ENCODE measurements around the gene KLHL36. TPM values are rescaled to one million over a fixed set of nuclear protein-coding genes. Genes with fewer than 3 reads are reported as not detected.

KLHL36 gene
- total RNA-seq, 1 experiment from 2014 or later: 36.7 TPM

DNA sequence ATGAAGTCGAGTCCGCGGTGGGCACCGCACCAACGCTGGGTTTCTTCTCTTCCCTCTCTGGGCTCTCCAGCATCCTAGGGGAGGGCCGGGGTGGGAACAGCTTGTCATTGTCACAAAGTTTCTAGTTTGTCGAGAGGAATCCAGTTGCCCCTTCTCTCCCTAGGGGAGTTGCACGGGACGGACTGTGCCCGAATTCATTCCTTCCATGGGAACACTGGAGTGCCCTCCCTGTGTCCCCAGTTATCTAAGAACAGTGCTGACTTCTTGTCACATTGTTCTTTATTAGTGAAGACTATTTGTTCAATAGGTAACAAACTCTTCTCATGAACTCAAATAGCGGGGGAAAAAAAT is 1.2 kb downstream of the KLHL36 start:
- peaks cover 5% of the 10 kb centered on the region for H3K23me2 ChIP-seq (ENCODE audit: insufficient read length, low read depth, low read length, poor library complexity, severe bottlenecking)
- H2AFZ ChIP-seq (ENCODE audit: low read length): no peak overlapping the region
- no peak overlapping the region for H3K56ac ChIP-seq (ENCODE audit: insufficient read length, low read depth, low read length)
- H2BK120ac ChIP-seq (ENCODE audit: low read depth, low read length, poor library complexity, severe bottlenecking): no peak overlapping the region
- no peak overlapping the region for H3T11ph ChIP-seq (ENCODE audit: low read length)
- H3K27ac ChIP-seq (ENCODE audit: insufficient read length, low read depth, low read length): no peak overlapping the region
- no peaks in the 10 kb centered on the region for H3K79me1 ChIP-seq (ENCODE audit: insufficient read depth, low read depth, low read length, poor library complexity, severe bottlenecking)
- no peak overlapping the region for H2BK12ac ChIP-seq (ENCODE audit: insufficient read length, low read depth, low read length)
- H2BK20ac ChIP-seq (ENCODE audit: low read depth, low read length, poor library complexity, severe bottlenecking): no peak overlapping the region
- H2AK5ac ChIP-seq (ENCODE audit: insufficient read length, low read length): no peak overlapping the region
- Mint-ChIP-seq H3K9me3 (no peaks in the 10 kb centered on the region), H3K4me3 (peak overlapping the region; percentile 69 to 81), H3K36me3 (ENCODE audit: insufficient read depth in 1 of 3, low read depth in 3 of 3) (peaks cover 4 to 18% (median 10%) of the 10 kb centered on the region in 3 experiments; a peak in 6 of 7 replicates), H3K27me3 (ENCODE audit: low read depth) (peaks cover 26% of the 10 kb centered on the region), H3K4me1 (peaks cover 4 to 13% of the 10 kb centered on the region in 2 experiments; a peak in 3 of 4 replicates), H3K27ac (no peak overlapping the region)
- TF ChIP-seq, protein P1, sequence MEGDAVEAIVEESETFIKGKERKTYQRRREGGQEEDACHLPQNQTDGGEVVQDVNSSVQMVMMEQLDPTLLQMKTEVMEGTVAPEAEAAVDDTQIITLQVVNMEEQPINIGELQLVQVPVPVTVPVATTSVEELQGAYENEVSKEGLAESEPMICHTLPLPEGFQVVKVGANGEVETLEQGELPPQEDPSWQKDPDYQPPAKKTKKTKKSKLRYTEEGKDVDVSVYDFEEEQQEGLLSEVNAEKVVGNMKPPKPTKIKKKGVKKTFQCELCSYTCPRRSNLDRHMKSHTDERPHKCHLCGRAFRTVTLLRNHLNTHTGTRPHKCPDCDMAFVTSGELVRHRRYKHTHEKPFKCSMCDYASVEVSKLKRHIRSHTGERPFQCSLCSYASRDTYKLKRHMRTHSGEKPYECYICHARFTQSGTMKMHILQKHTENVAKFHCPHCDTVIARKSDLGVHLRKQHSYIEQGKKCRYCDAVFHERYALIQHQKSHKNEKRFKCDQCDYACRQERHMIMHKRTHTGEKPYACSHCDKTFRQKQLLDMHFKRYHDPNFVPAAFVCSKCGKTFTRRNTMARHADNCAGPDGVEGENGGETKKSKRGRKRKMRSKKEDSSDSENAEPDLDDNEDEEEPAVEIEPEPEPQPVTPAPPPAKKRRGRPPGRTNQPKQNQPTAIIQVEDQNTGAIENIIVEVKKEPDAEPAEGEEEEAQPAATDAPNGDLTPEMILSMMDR (conservative IDR thresholded peaks at IDR 0.05): no peak
- no peak overlapping the region for H4K8ac ChIP-seq (replicated peaks; ENCODE audit: insufficient read length, low read depth, low read length)
- no peak for DNase-seq
- no peak overlapping the region for H3K4ac ChIP-seq (ENCODE audit: low read depth, low read length)
- H3K79me2 ChIP-seq (ENCODE audit: insufficient read depth, low read length): no peaks in the 10 kb centered on the region; the same call in 1 of the 2 replicates
- peak overlapping the region; percentile 61 for H3K4me2 ChIP-seq (ENCODE audit: insufficient read depth, insufficient read length, low read length)
- no peak overlapping the region for H2BK5ac ChIP-seq (ENCODE audit: insufficient read length, low read length)
- no CpG with 5 or more reads among the region's 11 CpGs for WGBS (ENCODE audit: extremely low coverage, insufficient read length, low lambda C conversion rate)
- no peaks in the 10 kb centered on the region for H3K27me3 ChIP-seq (ENCODE audit: insufficient read depth, low read length)
- no peaks in the 10 kb centered on the region for H3K9me3 ChIP-seq (ENCODE audit: control insufficient read depth, low read depth, low read length)
- no peaks in the 10 kb centered on the region for H4K20me1 ChIP-seq (ENCODE audit: control insufficient read depth, insufficient read depth, insufficient read length)
- H3K14ac ChIP-seq (ENCODE audit: insufficient read depth, low read length): no peak overlapping the region
- H3K4me1 ChIP-seq (ENCODE audit: insufficient read depth, low read length): no peaks in the 10 kb centered on the region
- no peak overlapping the region for H3K18ac ChIP-seq (ENCODE audit: insufficient read length, low read depth, low read length)
- no peak overlapping the region for H3K23ac ChIP-seq (ENCODE audit: insufficient read length, low read depth, low read length)
- no peak overlapping the region for H4K91ac ChIP-seq (ENCODE audit: insufficient read length, low read depth, low read length)
- no peak overlapping the region for H2BK15ac ChIP-seq (ENCODE audit: low read depth, low read length)
- no peak overlapping the region for H4K5ac ChIP-seq (ENCODE audit: insufficient read length, low read depth, low read length)
- H3K9ac ChIP-seq (ENCODE audit: extremely low read depth, insufficient read length, low read length): no peak overlapping the region
